ENCODE results near the gene FGFRL1.

GRCh38 chr4:1058997-1059665 is 47.7 kb downstream of the FGFRL1 start:
- TF ChIP-seq CTCF (IDR thresholded peaks at IDR 0.05) (no peak), POLR2A (IDR thresholded peaks at IDR 0.05) (no peak)
